SK-N-SH (cell line): Measurements from ENCODE around the gene EXOC6B. TPM values are rescaled to one million over a fixed set of nuclear protein-coding genes. Genes with fewer than 3 reads are reported as not detected.

Experiments used
- CTCF ChIA-PET: fragments of 300-600, 350-600 bp; formaldehyde crosslinking; extraction: SDS; loops from one replicate; lab custom pipeline; 2021; lab: Yijun Ruan, JAX
- POLR2A ChIA-PET: fragments of 350-600 bp; sonication (Branson Sonifier 250); formaldehyde crosslinking; extraction: SDS; loops from one replicate; lab custom pipeline; 2020; ENCODE audit warnings: antibody characterized with exemption, inconsistent platforms; lab: Yijun Ruan, JAX
- DNase-seq: peaks from one replicate; pipeline ENCODE4 v3.0.0; 2012
- H2AFZ ChIP-seq: fragments of 200-600 bp; sonication (generic); 2 replicates; pipeline ENCODE4 v1.8.1; 2016; ENCODE audit warnings: antibody characterized with exemption, mild to moderate bottlenecking, low read depth
- H3F3A ChIP-seq: fragments of 200-600 bp; sonication (generic); replicated peaks from 2 replicates; pipeline ENCODE3; 2016; ENCODE audit warnings: antibody characterized with exemption, mild to moderate bottlenecking; ENCODE audit not compliant: insufficient read depth
- H3K27ac ChIP-seq, 2 experiments: fragments of 200-500 bp in 1 of 2; fragments of 200-600 bp in 1 of 2; sonication (Bioruptor generic) in 1 of 2; sonication (generic), shearing (Covaris generic) in 1 of 2; 2 replicates each; pipeline versions ENCODE4 v1.5.1 to v1.6.1; 2014 to 2016; ENCODE audit warnings: low read depth in 2 of 2, inconsistent platforms in 1 of 2, low read length in 1 of 2, mild to moderate bottlenecking in 1 of 2, mixed read lengths in 1 of 2
- H3K27me3 ChIP-seq: fragments of 200-600 bp; sonication (generic), shearing (Covaris generic); 2 replicates; pipeline ENCODE4 v1.6.1; 2016; ENCODE audit warnings: mixed run types; ENCODE audit not compliant: insufficient read depth
- H3K36me3 ChIP-seq, 2 experiments: fragments of 200-500 bp in 1 of 2; fragments of 200-600 bp in 1 of 2; sonication (Bioruptor generic) in 1 of 2; sonication (generic) in 1 of 2; replicated peaks in 1 of 2; 2 replicates each; pipeline versions ENCODE3 to v1.5.1; 2014 to 2016; ENCODE audit warnings: low read length in 1 of 2, mild to moderate bottlenecking in 1 of 2; ENCODE audit not compliant: insufficient read depth in 2 of 2, control insufficient read depth in 1 of 2
- H3K4me1 ChIP-seq, 2 experiments: fragments of 200-500 bp in 1 of 2; fragments of 200-600 bp in 1 of 2; sonication (Bioruptor generic) in 1 of 2; sonication (generic), shearing (Covaris generic) in 1 of 2; 2 replicates each; pipeline versions ENCODE4 v1.5.1 to v1.6.1; 2014 to 2016; ENCODE audit warnings: low read depth in 1 of 2, low read length in 1 of 2, mixed run types in 1 of 2; ENCODE audit not compliant: insufficient read depth in 2 of 2, control insufficient read depth in 1 of 2
- H3K4me2 ChIP-seq: fragments of 200-600 bp; sonication (generic), shearing (Covaris generic); 2 replicates; pipeline ENCODE4 v1.6.1; 2017; ENCODE audit warnings: mixed run types
- H3K4me3 ChIP-seq, 2 experiments: fragments of 200-500 bp in 1 of 2; fragments of 200-600 bp in 1 of 2; sonication (Bioruptor generic) in 1 of 2; sonication (generic), shearing (Covaris generic) in 1 of 2; 2 replicates each; pipeline versions ENCODE4 v1.5.1 to v1.8.1; 2014 to 2016; ENCODE audit warnings: low read depth in 2 of 2, inconsistent platforms in 1 of 2, low read length in 1 of 2, mild to moderate bottlenecking in 1 of 2, mixed read lengths in 1 of 2, moderate library complexity in 1 of 2
- H3K79me2 ChIP-seq: fragments of 200-600 bp; sonication (generic); 2 replicates; pipeline ENCODE4 v1.8.1; 2017; ENCODE audit warnings: mild to moderate bottlenecking; ENCODE audit not compliant: insufficient read depth
- H3K9ac ChIP-seq: fragments of 200-600 bp; sonication (generic); 2 replicates; pipeline ENCODE4 v1.6.1; 2017; ENCODE audit warnings: mixed run types
- H3K9me2 ChIP-seq: fragments of 200-600 bp; sonication (generic); 2 replicates; pipeline ENCODE4 v1.6.1; 2017; ENCODE audit warnings: mixed run types
- H3K9me3 ChIP-seq: fragments of 200-600 bp; sonication (generic); 2 replicates; pipeline ENCODE4 v1.6.1; 2017; ENCODE audit warnings: mixed run types, mild to moderate bottlenecking, moderate library complexity
- H4K20me1 ChIP-seq: fragments of 200-600 bp; sonication (generic); 2 replicates; pipeline ENCODE4 v1.6.1; 2017; ENCODE audit warnings: mild to moderate bottlenecking, mixed run types; ENCODE audit not compliant: insufficient read depth
- CHD2 ChIP-seq: fragments of 150-350 bp; IDR thresholded peaks from 2 replicates; pipeline ENCODE4 v1.6.1; 2018; ENCODE audit warnings: low read length; ENCODE audit not compliant: partially characterized antibody
- ELF1 ChIP-seq: IDR thresholded peaks from 2 replicates; pipeline ENCODE4 v1.4.0; 2012
- FOSL2 ChIP-seq: IDR thresholded peaks from 2 replicates; pipeline ENCODE4 v1.4.0; 2012; ENCODE audit warnings: low read depth, mild to moderate bottlenecking, moderate library complexity, borderline replicate concordance
- FOXJ3 ChIP-seq: sonication (generic); formaldehyde crosslinking; IDR thresholded peaks from 2 replicates; pipeline ENCODE4 v1.5.1; 2020; ENCODE audit warnings: mild to moderate bottlenecking, missing genetic modification reagents
- FOXM1 ChIP-seq: IDR thresholded peaks from 2 replicates; pipeline ENCODE4 v1.4.0; 2012; ENCODE audit warnings: low read depth, mild to moderate bottlenecking
- GATA2 ChIP-seq: sonication (generic); formaldehyde crosslinking; IDR thresholded peaks from 2 replicates; pipeline ENCODE4 v1.5.0; 2020; ENCODE audit warnings: mild to moderate bottlenecking, missing genetic modification reagents
- JUND ChIP-seq: IDR thresholded peaks from 2 replicates; pipeline ENCODE4 v1.4.0; 2012
- MEF2A ChIP-seq: IDR thresholded peaks from 2 replicates; pipeline ENCODE4 v1.4.0; 2012; ENCODE audit warnings: low read depth, borderline replicate concordance
- MXI1 ChIP-seq: IDR thresholded peaks from 2 replicates; pipeline ENCODE4 v1.6.1; 2012; ENCODE audit warnings: mild to moderate bottlenecking, low read depth, low read length, improper control_type of control experiment
- PBX3 ChIP-seq: IDR thresholded peaks from 2 replicates; pipeline ENCODE4; 2012
- RAD21 ChIP-seq: IDR thresholded peaks from 2 replicates; pipeline ENCODE4 v1.6.1; 2012; ENCODE audit warnings: mild to moderate bottlenecking, low read length
- RXRA ChIP-seq: IDR thresholded peaks from 2 replicates; pipeline ENCODE4 v1.4.0; 2012; ENCODE audit warnings: low read depth, mild to moderate bottlenecking, borderline replicate concordance
- SIN3A ChIP-seq: IDR thresholded peaks from 2 replicates; pipeline ENCODE4 v1.6.1; 2012; ENCODE audit warnings: low read depth, mild to moderate bottlenecking, low read length, moderate library complexity, borderline replicate concordance
- TEAD4 ChIP-seq: IDR thresholded peaks from 2 replicates; pipeline ENCODE4 v1.4.0; 2012; ENCODE audit warnings: mild to moderate bottlenecking, borderline replicate concordance; ENCODE audit not compliant: insufficient read depth
- WGBS: methylation state at CpG from one replicate; pipeline ENCODE4 v1.1.6; 2017; ENCODE audit warnings: low lambda C conversion rate; 5-methylcytosine and 5-hydroxymethylcytosine counted together
- polyA plus RNA-seq, 3 experiments: library from polyadenylated mRNA; depleted of rRNA; stranded (reverse); fragments of >200 nt; gene quantifications; 2 replicates each; pipeline ENCODE4 v1.2.3, GENCODE V29; 2012
- TF ChIP-seq, protein P1 (sequence below): IDR thresholded peaks from 2 replicates; pipeline ENCODE4 v1.4.0; 2012; ENCODE audit warnings: low read depth
- TF ChIP-seq, protein P2 (sequence below): fragments of 200-600 bp; sonication (generic); IDR thresholded peaks from 2 replicates; pipeline ENCODE4 v1.6.1; 2017; ENCODE audit warnings: antibody characterized with exemption, mild to moderate bottlenecking, moderate library complexity

EXOC6B gene
- polyA plus RNA-seq, 1 of the 3 experiments (the other 2 are of a cell fraction), result 7.4 TPM

DNA sequence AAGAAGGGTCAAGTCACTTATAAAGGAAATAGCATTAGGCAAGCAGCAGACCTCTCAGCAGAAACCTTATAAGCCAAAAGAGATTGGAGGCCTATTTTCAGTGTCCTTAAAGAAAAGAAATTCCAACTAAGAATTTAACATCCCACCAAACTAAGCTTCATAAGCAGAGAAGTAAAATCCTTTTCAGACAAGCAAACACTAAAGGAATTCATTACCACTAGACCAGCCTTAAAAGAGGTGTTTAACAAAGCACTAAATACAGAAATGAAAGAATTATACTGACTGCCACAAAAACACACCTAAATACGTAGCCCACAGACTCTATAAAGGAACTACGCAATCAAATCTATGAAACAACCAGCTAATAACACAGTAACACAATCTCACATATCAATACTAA is 160.4 kb downstream of the EXOC6B start:
- peaks cover 10% of the 10 kb centered on the region for H3K79me2 ChIP-seq
- TF ChIP-seq GATA2 (no peak), ELF1 (no peak), FOXJ3 (CRISPR knock-in tag) (no peak), TEAD4 (no peak), RAD21 (no peak), JUND (no peak), MXI1 (no peak), CHD2 (no peak), MEF2A (no peak), RXRA (no peak), FOSL2 (no peak)
- TF ChIP-seq, protein P1, sequence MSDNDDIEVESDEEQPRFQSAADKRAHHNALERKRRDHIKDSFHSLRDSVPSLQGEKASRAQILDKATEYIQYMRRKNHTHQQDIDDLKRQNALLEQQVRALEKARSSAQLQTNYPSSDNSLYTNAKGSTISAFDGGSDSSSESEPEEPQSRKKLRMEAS, result no peak
- TF ChIP-seq, all 33 proteins: peak for 0
- Histone ChIP-seq H2AFZ (no peak overlapping the region), H3K4me2 (no peak overlapping the region), H3K4me3 (no peak overlapping the region), H3F3A (no peaks in the 10 kb centered on the region), H3K4me1 (no peaks in the 10 kb centered on the region), H4K20me1 (no peaks in the 10 kb centered on the region), H3K9me3 (peaks cover 8% of the 10 kb centered on the region), H3K27me3 (no peaks in the 10 kb centered on the region), H3K9ac (no peak overlapping the region), H3K9me2 (no peaks in the 10 kb centered on the region), H3K27ac (no peak overlapping the region), H3K36me3 (peaks cover 0 to 8% of the 10 kb centered on the region in 2 experiments)
- POLR2A ChIA-PET, result no interaction called here
- DNase-seq, result no peak
- WGBS, result 91% methylated on average over 2 of the region's 2 CpGs
- CTCF ChIA-PET, result interaction anchor here (0.6 kb wide), 1 partner anchor 12 kb away, joined by 3 read pairs; no protein-coding TSS in a partner anchor

DNA sequence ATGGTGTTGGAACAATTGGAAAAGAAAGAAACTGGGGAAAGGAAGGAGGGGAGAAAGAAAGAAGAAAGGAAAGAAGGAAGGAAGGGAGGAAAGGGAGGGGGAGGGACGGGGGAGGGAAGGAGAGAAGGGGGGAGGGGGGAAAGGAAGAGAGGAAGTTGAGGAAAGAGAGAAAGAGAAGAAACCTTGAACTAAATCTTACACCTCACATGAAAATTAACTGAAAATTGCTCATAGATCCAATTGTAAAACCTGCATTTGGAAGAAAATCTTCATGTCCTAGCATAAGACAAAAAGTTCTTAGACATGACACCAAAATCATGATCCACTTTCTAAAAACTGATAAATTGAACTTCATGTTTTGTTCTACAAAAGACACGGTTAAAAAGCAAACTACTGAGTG is 163.8 kb downstream of the EXOC6B start:
- TF ChIP-seq PBX3 (no peak), TEAD4 (no peak), FOXM1 (no peak), SIN3A (no peak), CHD2 (no peak), RAD21 (no peak)
- TF ChIP-seq, protein P2, sequence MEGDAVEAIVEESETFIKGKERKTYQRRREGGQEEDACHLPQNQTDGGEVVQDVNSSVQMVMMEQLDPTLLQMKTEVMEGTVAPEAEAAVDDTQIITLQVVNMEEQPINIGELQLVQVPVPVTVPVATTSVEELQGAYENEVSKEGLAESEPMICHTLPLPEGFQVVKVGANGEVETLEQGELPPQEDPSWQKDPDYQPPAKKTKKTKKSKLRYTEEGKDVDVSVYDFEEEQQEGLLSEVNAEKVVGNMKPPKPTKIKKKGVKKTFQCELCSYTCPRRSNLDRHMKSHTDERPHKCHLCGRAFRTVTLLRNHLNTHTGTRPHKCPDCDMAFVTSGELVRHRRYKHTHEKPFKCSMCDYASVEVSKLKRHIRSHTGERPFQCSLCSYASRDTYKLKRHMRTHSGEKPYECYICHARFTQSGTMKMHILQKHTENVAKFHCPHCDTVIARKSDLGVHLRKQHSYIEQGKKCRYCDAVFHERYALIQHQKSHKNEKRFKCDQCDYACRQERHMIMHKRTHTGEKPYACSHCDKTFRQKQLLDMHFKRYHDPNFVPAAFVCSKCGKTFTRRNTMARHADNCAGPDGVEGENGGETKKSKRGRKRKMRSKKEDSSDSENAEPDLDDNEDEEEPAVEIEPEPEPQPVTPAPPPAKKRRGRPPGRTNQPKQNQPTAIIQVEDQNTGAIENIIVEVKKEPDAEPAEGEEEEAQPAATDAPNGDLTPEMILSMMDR, result no peak
- H3K79me2 ChIP-seq, result no peaks in the 10 kb centered on the region
- H3F3A ChIP-seq, result no peaks in the 10 kb centered on the region
- CTCF ChIA-PET, result no interaction called here
- no peak overlapping the region for H3K4me2 ChIP-seq
- no peaks in the 10 kb centered on the region for H4K20me1 ChIP-seq
- POLR2A ChIA-PET, result no interaction called here
- no peaks in the 10 kb centered on the region for H3K36me3 ChIP-seq
- H3K9me3 ChIP-seq, result no peaks in the 10 kb centered on the region
- no peaks in the 10 kb centered on the region for H3K9me2 ChIP-seq
- no peaks in the 10 kb centered on the region for H3K27me3 ChIP-seq
- no peak overlapping the region for H3K27ac ChIP-seq
- H3K9ac ChIP-seq, result no peak overlapping the region
- WGBS, result 43% methylated on average over 2 of the region's 2 CpGs
- no peaks in the 10 kb centered on the region for H3K4me1 ChIP-seq
- no peak overlapping the region for H2AFZ ChIP-seq
- DNase-seq, result no peak
- no peak overlapping the region for H3K4me3 ChIP-seq
